IPS-18c (cell line): ENCODE results near the gene ABCC12.

ENCODE experiments used
- H3K4me3 ChIP-seq: 2 replicates; pipeline ENCODE4 v1.7.0; 2013; ENCODE audit warnings: low read depth, mild to moderate bottlenecking, low read length, moderate library complexity; ENCODE audit not compliant: insufficient read depth
- H3K9me3 ChIP-seq: one replicate; pipeline ENCODE4 v1.6.1; 2013; ENCODE audit warnings: mild to moderate bottlenecking, low read length, moderate library complexity; ENCODE audit not compliant: control insufficient read depth, insufficient read depth

The ABCC12 gene

DNA sequence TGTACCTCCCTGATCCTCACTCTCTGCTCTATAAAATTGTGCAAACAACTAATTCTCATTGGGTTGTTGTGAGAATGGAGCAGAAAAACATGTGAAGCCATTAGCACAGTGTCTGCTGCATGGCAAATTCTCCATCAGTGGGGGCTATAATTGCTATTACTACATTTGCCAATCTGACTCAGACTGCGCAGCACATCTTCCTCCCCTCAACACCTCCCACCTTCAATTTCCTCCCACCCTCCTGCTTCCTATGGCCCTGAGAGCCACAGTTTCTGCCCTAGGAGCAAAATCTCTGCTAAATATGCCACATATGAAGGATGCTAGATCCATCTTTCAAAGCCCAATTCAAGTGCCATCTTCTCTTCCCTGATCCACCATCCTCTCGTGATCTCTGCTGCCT is 37.0 kb downstream of the ABCC12 start:
- no peak overlapping the region for H3K4me3 ChIP-seq
- H3K9me3 ChIP-seq = no peaks in the 10 kb centered on the region

DNA sequence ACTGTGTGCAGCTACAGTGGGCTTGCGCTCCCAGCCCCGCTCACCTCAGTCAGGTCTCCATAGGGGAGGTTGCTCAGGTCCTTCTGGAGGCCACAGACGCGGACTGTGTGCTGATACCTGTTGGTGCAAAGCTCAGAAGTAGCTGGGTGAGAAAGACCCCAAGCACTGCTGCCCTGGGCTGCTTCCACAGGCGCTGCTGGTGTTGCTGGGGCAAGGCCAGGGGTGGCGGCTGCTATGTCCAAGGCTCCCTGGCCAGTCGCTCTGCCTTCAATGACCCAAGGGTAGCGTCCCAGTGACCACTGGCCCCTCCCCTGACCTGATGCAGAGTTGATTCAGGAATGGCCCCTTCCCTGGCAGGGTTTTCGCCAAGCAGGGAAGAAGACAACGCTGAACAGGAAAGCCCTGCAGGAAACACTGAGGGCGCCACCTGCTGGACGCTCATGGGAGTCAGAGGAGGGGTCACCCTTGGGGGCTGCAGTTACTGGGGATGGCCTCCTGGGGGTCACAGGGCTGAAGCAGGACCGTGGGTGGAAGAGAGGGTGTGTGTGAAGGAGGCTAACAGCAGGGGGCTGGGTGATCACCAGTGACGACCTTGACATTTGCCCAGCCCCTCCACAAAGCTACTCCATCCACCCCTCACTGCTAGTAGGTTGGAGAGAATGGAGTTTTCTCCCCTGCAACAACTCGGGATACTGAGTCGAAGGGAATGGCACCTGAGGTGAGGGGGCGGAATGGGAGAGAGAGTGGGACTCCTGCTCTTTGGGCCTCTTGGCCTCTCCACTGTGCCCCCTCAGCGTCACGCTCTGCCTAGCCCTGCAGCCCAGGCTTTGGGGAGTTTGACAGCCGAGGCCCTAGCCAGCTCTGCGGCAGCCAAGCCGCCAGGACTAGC is 38.3 kb downstream of the ABCC12 start:
- Histone ChIP-seq H3K9me3 (no peaks in the 10 kb centered on the region), H3K4me3 (no peak overlapping the region)

DNA sequence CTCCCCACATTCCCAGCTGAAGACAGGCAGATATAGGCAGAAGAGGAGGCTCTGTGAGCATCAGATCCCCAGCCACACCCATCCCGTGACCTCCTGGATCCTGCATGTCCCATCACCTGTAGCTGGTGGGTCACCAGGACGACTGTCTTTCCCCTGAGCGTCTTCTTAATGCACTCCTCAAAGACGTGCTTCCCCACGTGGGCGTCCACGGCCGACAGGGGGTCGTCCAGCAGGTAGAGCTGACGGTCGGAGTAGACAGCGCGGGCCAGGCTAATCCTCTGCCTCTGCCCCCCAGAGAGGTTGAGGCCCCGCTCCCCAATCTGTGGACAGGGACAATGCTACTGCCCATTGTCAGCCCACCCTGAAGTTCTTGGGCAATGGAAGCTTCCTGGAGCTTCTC is 40.5 kb downstream of the ABCC12 start:
- Histone ChIP-seq H3K4me3 (no peak overlapping the region), H3K9me3 (no peaks in the 10 kb centered on the region)

DNA sequence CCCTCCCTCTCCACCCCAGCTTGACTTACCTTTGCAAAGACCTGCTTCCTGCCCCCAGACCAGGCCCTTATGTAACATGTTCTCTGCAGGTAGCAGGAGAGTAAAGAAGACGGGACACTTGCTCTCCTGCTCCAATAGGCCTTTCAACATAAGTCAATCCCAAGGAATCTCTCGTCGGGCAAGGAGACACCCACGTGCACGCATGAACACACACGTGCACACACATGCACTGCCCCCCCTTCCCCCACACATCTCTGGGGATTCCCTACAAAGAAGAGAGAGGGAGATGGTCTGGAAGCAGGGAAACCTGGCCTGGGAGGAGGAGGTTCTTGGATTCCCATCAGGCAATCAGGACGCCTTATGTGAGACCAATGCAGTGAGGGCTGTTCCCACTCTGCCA is 41.4 kb downstream of the ABCC12 start:
- H3K9me3 ChIP-seq = no peaks in the 10 kb centered on the region
- no peak overlapping the region for H3K4me3 ChIP-seq

DNA sequence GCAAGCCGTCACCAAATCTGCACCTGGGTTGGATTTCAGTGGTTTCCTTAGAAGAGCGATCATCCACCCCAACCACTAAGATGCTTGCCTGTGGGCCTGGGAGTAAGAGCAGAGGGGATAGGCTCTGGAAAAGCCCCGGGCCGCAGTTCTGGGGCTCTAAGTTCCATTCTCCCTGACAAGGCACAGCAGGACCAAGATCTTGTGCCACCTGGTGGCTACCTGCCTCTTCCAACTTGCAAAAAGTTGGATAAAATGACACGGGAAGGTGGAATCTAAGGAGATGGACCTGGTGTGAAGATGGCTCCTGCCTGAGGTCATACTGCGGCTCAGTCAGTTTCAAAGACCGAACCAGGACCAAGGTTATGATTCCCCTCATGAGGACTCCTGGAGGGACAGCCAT is 42.3 kb downstream of the ABCC12 start:
- Histone ChIP-seq H3K4me3 (no peak overlapping the region), H3K9me3 (no peaks in the 10 kb centered on the region)

DNA sequence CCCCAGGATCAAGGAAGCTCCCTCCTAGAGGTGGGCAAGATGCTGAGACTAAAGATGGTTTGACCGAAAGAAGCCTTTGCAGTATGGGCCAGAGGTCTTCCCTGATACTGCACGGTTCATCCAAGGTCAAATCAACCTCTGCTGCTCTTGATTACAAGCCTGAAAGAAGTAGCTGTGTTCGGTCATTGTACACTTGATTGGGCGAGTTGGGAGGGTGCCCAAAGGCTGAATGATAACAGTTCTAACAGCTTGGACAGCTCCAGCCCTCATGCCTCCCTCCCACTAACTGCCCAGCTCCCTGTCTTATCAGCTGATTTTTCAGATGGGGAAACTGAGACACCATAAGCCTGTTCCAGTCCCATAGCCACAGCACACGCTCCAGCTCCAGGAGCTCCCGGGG is 42.8 kb downstream of the ABCC12 start:
- Histone ChIP-seq H3K4me3 (no peak overlapping the region), H3K9me3 (no peaks in the 10 kb centered on the region)

DNA sequence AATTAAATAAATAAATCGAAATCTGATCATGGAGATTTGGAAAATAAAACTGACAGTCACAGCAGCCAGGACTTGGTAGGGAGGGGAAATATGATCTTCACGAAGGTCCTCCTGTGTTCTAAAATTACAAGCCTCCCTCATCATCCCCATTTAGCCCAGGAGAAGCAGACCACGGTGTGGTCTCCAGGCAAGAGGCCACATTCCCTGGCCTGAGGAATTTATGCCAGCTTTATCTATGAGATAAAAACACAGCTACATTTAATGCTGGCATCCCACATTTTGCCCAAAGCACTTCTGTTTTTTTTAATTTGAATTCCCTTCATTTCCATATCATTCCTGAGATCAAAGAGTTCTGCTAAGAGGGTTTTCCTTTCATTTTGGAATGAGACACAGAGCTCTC is 43.2 kb downstream of the ABCC12 start:
- no peak overlapping the region for H3K4me3 ChIP-seq
- H3K9me3 ChIP-seq = no peaks in the 10 kb centered on the region

DNA sequence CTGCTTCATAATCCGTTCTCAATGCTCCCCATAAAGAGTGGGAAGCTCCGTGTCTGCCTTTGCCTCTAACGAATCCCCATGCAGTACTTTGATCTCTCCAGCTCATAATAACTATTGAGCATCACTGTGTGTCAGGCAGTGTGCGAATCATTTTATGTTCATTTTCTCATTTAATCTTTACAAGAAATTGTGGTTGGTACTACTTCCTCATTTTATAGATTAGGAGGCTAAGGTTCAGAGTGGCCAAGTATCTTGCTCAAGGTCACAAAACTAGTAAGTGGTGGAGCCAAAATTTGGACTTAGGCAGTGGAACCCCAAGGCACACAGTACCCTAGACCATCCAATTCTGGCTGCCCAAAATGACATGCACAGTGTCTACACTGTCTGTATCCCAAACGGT is 44.8 kb downstream of the ABCC12 start:
- Histone ChIP-seq H3K4me3 (no peak overlapping the region), H3K9me3 (no peaks in the 10 kb centered on the region)

DNA sequence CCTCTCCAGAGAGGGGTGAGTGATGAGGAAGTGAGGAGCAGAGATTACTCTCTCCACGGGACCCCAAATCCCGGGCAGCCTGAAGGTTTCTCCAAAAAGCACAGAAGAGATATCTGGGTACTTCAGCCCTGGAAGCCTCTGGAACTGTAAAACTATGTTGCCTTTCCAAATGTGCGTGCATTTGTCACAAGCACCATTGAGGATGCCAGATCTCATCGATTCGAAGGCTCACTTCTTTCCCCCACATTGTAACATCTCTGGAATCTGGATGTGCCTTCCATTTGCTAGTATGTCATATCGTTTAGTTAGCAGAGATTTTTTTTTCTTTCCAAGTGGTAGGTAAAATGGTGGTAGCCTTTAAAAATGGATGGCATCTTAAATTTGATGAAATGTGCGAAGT is 45.8 kb downstream of the ABCC12 start:
- H3K4me3 ChIP-seq = no peak overlapping the region

DNA sequence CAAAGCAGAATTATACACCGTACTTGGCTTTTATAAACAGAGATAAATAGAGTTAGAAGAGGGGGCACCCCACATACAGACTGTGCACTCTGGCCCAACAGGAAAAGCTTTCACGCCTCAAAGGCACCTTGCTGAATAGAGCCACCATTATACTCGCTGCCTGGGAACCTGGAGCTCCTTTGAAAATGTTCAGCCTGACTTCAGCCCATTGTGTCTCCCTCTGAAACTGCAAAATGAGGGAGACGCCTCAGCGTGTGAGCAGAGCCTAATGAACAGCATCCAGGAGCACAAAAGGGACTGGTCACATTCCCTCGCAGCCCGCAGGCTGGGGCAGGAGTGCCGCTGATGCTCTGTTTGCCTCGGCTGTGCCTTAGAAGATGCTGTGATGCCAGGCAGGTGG is 46.3 kb downstream of the ABCC12 start:
- Histone ChIP-seq H3K4me3 (no peak overlapping the region), H3K9me3 (no peaks in the 10 kb centered on the region)

More for the DNA sequence above, 45.8 kb downstream of the ABCC12 start:
- H3K9me3 ChIP-seq = no peaks in the 10 kb centered on the region

DNA sequence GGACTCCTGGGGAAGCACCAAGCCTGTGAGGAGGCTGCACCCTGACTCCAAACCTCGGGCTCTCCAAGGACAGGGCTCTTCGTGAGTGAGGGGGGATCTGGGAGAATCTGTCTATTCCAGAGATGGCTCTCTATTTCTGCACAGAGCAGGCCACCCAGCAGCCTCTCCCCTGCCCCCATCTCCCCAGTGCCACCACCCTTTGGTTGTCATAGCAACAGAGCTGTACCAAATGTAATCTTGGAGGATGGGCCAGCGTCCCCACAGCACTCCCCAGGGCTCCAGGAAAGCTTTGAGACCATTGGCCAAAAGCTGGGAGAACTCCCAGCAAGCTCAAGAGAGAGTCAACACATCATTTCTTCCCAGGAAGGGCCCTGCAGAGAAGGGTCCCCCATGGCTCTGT is 49.3 kb downstream of the ABCC12 start:
- H3K4me3 ChIP-seq = no peak overlapping the region
- H3K9me3 ChIP-seq = no peaks in the 10 kb centered on the region
